ENCODE data around the gene HSPA2.

HSPA2 gene

DNA sequence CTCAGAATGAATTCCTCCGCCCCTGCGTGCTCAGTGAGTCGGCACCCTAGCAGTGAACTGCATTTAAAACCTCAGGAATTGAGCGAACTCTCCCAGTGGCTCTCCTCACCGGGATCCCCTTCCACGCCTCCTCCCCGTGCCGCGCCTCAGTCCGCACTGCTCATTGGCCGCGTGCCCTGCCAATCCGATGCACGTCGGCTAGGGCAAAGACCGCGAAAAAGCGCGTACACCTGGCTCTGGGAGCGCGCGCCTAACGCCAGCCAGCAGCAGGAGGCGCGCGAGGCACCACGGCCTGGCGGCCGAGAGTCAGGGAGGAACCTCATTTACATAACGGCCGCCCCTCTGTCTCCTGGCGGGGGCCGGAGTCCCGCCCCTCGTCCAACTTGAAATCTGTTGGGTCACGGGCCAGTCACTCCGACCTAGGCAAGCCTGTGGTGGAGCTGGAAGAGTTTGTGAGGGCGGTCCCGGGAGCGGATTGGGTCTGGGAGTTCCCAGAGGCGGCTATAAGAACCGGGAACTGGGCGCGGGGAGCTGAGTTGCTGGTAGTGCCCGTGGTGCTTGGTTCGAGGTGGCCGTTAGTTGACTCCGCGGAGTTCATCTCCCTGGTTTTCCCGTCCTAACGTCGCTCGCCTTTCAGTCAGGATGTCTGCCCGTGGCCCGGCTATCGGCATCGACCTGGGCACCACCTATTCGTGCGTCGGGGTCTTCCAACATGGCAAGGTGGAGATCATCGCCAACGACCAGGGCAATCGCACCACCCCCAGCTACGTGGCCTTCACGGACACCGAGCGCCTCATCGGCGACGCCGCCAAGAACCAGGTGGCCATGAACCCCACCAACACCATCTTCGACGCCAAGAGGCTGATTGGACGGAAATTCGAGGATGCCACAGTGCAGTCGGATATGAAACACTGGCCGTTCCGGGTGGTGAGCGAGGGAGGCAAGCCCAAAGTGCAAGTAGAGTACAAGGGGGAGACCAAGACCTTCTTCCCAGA lies at the start of gene HSPA2:
HSPA2 (plus strand) TSS at position 534 of the 995 bp plus-strand sequence; CDS start at position 643, 109 bp downstream.
- peak; percentile 99 to 100 for DNase-seq

GRCh38 chr14:64491637-64492036 lies 48.9 kb upstream of the HSPA2 start:
- no peak for DNase-seq

DNA sequence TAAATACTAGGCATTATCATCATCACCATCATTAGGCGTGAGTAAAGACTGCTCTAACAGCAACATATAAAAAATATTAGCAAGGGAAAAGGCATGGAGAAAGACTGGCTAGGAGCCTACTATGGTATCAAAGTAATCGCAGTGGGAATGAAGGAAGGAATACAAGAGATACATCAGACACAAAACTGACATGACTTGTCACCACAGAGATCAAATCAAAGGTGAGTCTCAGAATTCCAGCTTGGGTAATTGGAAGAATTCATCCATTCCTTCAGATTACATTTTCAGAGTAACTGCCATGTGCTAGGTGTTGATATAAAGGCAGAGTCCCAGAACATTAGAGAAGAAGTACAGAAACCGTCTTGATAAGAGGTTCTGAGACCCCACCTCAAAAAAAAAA lies 47.1 kb upstream of the HSPA2 start:
- DNase-seq, result no peak

DNA sequence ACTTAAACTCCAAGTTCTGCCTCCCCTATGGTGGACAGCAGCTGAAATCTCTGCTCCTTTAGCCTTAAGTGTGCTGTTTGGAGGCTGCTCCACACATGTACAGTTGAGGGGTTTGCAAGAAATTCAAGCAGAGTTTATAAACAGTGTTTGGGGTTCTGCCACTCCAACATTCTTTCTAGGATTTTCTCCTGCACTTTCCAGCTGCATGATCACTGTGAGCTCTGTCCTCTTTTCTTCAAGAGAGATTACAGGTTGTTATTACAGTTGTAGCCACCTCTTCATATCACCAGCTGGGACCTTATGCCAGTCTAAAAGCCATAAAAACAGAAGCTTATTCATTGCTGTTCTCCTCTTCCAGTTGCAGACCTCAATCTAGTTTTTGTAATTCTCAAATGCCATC lies 45.3 kb upstream of the HSPA2 start:
- DNase-seq, result no peak

DNA sequence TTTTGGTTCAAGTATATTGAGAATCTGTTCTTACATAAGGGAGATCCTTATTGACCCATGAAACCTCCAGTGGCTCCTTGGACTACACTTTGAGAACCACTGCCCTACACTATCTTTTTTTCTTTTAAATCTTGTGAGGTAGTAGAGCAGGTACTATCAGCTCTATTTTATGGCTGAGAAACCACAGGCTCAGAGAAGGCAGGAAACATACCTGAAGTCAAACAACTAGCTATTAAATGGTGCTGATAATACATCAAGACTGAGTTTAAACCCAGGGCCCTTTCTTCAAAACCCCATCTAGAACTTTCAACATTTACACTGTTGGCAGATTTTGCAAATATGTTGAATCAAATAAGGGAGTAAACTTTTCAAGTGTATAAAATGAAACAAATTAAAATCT lies 43.8 kb upstream of the HSPA2 start:
- DNase-seq, result no peak

GRCh38 chr14:64500088-64500487 lies 40.5 kb upstream of the HSPA2 start:
- no peak for DNase-seq

DNA sequence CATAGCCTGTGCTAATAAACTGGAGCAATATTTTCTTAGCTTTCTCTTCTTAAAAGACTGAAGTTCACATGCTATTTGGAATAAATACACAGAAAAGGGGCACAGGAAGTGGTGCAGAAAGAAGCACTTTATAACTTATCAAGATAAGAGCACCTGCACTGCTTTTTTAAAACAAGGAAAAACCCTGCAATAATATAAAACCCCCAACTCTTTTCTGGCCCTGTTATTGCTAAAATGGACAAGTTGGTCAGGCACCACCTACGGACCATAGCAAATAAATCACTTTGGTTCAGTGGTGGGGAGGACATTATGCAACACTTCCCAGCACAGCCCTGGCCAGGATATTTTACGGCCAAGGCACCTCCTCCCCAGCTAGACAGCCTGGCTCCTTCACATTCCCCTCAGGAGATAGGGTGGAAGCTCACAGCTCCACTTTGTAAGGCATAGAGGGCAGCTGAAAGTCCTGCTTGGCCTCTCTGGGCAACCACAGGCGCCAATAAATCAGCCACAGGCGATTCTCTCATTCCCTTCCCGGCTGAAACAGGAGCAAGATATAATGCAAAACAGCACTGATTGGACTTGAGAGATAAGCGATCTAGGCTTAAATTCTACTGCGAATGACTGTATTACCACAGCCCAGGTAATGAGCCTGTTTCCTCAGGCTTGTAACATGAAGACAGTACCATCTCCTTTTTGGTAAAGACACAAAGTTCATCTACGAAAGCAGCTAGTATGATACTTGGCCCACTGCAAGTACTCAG lies 39.0 kb upstream of the HSPA2 start:
- no peak for DNase-seq

DNA sequence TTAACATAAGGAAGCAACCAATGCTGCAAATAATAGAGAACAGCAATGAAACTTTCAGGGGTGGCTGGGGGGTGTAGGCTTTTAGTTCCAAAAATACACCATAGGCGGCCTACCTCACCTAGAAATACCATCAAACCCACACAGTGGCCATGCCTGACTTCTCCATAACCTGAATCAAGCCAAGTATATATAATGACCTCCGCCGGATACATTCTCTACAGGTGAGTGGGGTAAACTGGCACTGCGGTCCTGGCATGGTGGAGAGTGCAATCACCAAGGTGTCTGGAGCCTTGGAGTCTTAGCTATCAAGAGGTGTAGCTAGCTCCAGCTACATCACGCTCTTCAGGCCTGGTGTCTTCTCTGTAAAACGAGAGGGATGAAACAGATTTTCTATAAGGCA lies 38.1 kb upstream of the HSPA2 start:
- DNase-seq, result no peak

DNA sequence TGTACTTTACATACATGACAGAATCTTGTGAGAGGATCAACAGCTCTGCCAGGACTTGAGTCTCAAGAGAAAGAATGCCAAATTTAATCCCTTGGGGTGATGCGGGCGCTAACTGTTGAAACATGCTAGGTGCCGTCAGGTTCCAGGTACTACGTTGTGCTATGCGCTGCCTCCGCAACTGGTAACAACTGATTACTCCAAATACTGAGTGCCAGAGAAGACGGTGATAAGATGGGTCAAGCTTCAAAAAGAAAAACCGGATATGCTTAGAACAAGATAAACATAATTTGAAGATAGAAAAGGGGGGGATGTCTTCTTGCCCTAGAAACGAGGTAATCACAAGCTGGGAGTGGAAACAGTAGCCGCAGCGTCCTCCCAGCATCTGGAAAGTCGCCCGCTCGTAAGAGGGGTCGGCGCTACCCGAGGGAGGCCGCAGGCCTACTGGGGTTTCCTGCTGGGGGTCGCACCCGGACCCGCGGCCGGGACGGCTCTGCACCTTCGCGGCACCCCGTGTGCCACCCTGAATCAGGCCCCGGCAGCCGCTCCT lies 37.6 kb upstream of the HSPA2 start:
- DNase-seq, result no peak

- DNase-seq, result peak; percentile 84 to 88
These were observed 36.9 kb upstream of the HSPA2 start, which contains the start of gene ZBTB25 for GRCh38 chr14:64503434-64504309. TSS of gene ZBTB25 (minus strand) at chr14:64503838. CDS start at chr14:64490533, 13,305 bp downstream.

- DNase-seq, result peak; percentile 58 to 78
These were observed 36.1 kb upstream of the HSPA2 start, which contains the start of gene ZBTB1 for GRCh38 chr14:64504310-64504896. TSS of gene ZBTB1 (plus strand) at chr14:64504770. CDS start at chr14:64521505, 16,735 bp downstream.

- DNase-seq, result peak; percentile 75 to 84
These were observed 35.4 kb upstream of the HSPA2 start for GRCh38 chr14:64504897-64505794.

GRCh38 chr14:64506721-64507120 lies 33.8 kb upstream of the HSPA2 start:
- DNase-seq, result no peak

DNA sequence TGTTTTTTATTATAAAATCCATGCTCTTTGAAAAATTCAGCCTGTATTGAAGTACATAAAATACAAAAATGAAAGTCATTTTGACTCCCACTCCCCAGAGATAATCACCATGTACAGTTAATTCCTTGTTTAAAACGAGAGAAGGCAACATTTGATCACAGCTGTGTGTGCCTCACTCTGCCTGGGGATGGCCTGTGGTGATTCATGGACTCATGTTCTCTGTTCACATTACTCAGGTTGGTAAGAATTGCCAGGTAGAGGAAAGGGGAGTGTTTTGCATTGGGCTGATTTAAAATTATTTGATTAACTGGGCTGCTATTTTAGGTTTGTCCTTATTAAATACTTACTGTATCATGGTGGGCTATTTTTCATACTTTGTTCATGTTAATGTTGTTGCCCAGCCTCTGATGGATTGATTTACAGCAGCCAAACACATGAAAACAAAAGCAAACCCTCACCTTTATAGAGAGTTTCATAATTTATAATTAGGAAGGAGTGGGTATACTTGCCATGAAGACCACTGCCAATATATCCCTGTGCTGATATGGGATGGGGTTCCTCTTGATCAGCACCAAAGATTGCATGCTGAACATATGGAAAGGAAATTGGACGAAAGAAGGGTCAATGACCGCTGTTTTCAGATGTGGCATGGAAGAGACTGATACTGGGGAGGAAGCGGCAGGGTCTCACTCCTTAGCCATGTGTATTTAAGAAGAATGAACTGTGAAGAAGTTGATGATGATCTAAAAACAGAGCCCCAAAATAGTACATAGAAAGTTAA lies 33.0 kb upstream of the HSPA2 start:
- no peak for DNase-seq

DNA sequence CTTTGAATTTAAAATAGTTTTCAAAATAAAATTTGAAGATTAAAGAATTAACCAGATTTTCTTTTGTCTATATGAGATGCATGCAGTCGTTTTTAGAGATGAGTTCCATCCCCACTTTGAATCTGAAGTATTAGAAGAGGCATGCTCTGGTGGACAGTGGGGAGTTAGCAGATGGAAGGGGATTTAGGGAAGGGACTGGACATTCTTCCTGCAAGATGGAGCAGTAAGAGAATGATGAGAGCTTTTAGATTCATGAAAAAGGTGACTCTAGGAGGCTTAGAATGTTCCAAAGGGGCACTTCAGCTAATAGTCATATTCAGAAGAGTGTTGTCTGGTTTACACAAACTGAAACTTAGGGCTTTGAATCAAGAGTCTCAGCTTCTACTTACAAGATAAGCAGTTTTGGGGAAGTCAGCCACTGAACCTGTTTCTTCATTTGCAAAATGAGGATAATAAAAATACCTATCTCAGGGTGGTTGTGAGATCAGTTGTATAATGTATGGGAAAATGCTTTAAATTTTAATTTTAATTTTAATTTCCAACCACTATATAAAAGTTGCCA lies 32.2 kb upstream of the HSPA2 start:
- DNase-seq, result no peak

- no peak for DNase-seq
These were observed 31.5 kb upstream of the HSPA2 start for GRCh38 chr14:64509036-64509435.

DNA sequence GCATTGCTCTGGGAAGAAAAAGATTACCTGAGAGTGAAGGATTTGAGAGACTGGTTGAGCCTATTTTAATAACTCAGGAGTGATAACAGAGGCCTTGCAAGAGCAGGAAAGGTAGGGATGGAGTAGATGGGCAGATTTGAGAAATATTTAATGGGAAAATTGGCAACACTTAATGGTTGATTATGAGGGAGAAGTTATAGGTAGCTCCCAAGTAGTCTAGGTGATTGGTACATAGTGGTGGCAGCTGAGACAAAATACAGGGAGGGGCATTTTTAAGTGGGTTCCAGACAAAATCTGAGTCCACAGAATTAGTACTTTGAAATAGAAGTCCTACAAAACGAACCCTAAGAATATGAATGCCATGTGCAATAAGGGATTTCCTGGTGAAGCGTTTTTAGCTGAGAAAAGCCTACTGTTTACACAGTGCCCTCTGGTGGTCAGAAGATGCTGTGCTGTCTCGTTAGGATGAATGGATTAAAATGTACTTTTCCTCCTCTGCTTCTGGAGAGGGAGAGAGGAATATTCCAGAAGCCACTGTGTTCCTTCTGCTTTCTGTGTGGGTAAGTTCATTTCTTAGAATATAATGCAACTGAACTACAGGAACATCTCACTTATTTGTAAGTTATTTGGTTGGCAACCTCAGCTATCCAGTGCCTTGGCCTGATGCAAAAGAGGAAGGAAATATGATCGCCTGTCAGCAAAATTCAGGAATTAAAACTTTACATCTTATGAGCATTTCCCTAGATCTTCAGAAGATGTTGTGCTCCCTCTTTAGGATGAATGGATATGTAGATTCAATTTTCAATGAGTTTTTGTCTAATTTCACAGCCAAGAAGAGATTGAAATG lies 29.5 kb upstream of the HSPA2 start:
- peak; percentile 46 to 80 for DNase-seq

DNA sequence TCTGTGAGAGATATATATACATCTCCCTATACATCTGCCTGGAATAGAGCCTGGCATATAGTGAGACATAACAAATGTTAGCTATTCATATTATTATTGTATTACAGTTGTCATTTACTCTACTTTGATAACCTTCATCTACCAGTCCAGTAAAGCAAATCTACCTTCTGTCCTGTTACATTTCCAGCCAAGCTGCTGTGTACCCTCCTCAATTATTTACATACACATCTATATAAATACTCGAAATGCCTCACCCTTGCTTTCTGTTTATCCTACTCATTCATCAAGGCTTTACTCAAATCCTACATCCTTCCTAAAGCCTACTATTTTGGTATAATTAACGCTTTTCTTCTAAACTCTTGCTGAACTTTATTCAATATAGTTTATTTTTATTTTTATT lies 27.3 kb upstream of the HSPA2 start:
- DNase-seq, result no peak
